HG02840 (cell line): Measurements from ENCODE around the gene NR1D1.

ENCODE experiments used
- ATAC-seq: cut with Tn5 transposase; IDR thresholded peaks from one replicate; pipeline ENCODE4 v1.9.1; 2021; ENCODE audit warnings: mild to moderate bottlenecking, moderate library complexity, moderate number of reproducible peaks; ENCODE audit not compliant: unreplicated experiment, low FRiP score

NR1D1 gene

DNA sequence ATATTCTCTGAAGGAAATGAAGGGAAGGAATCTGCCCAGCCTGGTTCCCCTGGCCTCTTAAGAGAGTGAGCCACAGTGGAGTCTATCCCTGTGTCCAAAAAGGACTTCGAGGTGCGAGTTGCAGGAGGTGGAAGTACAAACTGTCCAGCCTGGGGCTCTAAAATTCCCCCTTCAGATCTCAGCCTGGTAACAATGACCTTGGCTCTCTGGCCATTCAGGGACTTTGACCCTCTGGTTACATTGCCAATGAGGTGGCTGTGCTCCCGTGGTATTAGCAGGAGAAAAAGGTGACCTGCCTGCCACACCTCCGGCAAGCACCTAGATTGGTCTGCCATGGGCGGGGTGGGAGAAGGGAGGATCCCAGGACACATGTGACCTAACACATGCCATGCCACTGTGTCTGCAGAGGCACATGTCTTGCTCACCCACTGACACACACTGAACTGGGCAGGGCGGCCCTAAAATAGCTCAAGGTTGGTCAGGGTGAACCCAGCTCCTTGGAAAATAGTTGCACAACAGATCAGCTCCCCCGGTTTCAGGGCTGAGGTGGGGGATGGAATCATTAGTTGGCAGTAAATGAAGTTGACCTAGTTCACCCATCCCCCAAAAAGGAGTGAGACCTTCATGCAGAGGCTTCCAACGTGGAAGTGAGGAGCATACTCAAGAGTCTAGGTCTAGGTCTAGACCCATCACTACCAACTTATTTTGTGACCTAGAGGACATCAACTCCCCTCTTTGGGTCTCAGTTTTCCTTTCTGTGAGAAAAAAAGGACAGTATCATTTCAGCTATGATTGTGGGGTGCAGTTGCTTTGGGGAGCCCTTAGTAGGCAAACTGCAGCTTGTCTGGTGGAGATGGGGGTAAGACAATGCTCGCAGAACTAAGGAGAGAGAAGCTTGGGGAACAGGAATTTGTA lies 2.2 kb downstream of the NR1D1 start:
- no peak for ATAC-seq

GRCh38 chr17:40097087-40097486 lies 3.3 kb downstream of the NR1D1 start:
- no peak for ATAC-seq

- peak; percentile 62 for ATAC-seq
These were observed 4.2 kb downstream of the NR1D1 start for GRCh38 chr17:40095944-40096791.

DNA sequence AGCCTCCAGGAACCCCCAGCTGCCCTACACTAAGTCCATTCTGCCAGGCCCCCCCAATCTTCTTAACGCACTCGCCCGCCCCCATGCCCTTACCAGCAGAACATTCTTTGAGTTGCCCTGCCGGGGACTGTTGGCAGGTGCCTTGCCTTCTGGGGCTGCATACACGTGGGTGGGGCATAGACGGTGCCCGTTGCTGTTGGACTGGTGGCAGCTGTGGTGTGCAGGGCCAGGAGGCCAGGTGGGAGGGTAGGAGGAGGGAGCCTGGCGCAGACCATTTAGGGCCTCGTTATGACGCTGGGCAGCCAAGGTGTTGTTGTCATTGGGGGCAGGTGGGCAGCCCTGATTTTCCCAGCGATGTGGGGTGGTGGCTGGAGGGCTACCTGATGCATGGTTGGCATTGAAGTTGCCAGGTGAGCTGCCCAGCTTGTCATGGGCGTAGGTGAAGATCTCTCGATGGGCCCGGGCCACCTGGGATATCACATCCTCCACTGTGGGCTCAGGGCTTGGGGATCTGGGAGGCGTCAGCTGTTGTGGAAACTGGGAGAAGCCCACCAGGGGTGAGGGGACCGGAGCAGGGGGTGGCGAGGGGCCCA lies 4.9 kb downstream of the NR1D1 start:
- ATAC-seq: no peak

DNA sequence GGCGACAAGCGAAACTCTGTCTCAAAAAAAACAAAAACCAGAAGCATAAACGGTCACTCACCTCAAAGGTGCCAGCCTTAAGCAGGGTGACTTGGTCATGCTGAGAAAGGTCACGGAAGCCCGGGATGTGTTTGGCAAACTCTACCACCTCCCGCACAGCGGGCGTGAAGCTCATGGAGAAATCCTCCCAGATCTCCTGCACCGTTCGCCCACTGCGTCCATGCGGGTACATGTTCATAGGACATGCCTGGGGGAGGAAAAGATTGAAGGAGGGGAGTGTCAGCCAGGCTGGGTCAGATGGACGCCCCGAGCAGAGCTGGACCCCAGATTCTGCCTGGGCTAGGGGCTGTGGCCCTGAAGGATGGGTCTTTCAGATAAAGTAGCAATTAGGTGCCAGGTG lies 5.5 kb downstream of the NR1D1 start:
- no peak for ATAC-seq

GRCh38 chr17:40093580-40094201 lies 6.7 kb downstream of the NR1D1 start:
- ATAC-seq: no peak

- no peak for ATAC-seq
These were observed 7.3 kb downstream of the NR1D1 start for GRCh38 chr17:40093005-40093579.

- no peak for ATAC-seq
These were observed 7.8 kb downstream of the NR1D1 start for GRCh38 chr17:40092581-40092980.

DNA sequence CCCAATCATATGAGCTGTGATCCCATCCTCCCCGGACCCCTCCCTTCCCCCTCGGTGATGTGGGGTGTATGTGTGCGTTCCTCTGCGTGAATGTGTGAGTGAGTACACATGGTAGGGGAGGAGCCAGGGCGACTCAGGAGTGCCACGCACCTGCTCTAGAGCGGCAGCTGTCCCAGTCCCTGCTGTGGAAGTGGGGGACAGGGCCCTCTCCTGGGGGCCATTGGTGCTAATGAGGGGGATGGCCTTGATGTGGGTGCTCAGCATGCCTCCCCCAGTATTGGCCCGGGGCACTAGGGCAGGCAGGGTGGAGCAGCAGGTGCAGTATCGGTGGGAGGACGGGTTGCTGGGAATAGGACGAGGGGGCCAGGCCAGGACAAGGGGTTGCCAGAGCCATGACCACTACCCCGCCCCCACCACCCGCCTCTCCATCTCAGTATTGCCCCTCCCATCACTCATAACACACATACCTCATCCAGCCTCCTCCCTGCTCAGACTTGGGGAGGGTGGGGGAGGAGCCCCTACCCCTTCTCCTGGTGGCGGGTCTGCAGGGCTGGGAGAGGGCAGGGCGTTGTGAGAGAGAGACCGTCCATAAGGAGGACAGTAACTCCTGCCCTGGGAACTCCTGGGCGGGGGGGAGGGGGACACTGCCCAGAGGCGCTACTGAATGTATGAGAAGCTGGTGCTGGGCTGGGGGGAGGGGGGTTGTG lies 8.5 kb downstream of the NR1D1 start:
- ATAC-seq: no peak

DNA sequence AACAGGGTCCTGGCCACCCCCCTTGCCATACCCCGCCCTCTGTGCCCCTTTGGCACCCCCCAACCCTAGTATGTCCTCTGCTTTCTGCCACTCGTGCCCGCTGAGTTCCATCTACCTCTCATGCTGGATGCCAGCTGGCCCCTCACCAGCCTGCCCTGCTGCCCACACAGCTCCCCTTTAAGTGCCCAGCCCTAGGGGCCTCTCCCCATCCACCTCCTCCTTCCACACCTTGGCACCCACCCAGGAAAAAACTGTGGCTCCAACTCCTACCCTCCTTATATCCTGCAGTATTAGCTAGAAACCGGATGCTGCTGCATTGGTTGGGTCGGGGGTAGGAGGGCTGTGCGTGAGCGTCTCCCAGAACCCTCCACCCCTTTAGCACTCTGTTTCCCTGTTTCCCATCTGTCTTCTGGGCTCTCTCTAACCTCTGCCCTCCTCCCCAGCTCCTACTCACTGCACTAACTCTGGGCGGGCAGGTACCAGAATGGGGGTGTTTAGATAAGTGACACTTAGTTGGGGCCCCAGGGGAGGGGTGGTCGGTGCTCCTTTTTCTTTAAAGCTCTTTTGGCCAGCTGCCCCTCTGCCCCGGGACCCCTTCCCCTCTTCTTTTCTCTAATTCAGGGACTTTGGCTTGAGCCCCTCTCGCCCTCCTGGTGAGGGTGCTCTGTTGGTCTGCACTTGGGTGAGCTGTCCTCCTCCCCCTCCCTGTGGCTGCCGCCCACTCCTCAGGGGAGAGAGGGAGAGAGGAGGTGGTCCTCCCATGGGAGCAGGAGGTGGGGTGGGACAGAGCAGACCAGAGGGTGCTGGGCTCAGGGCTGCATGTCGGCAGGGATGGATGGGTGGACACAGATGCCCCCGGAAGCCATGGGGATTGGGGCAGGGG lies 9.9 kb downstream of the NR1D1 start:
- ATAC-seq: no peak

GRCh38 chr17:40089077-40089895 lies 11.1 kb downstream of the NR1D1 start:
- ATAC-seq: no peak

DNA sequence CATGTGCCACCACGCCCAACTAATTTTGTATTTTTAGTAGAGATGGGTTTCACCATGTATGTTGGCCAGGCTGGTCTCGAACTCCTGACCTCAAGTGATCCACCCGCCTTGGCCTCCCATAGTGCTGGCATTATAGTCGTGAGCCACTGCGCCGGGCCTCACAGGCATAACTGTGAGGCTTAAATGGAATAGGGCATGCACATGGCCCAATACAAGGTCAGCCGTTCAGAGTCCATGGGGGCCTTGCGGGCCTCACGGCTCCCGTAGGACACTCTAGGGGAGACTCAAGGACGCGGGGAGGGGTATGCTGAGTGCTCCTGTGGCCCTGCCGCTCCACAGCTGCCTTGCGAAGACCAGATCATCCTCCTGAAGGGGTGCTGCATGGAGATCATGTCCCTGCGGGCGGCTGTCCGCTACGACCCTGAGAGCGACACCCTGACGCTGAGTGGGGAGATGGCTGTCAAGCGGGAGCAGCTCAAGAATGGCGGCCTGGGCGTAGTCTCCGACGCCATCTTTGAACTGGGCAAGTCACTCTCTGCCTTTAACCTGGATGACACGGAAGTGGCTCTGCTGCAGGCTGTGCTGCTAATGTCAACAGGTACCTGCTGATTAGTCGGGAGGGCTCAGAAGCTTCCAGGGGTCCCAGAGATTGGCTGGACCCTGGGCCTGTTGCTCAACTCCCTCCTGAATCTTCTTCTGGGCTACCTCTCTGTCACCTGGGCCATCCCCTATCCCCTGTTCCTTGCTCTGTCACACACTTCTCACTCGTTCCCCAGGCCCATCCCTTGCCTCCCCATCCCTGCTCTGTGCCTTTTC lies 12.3 kb downstream of the NR1D1 start:
- ATAC-seq: no peak

DNA sequence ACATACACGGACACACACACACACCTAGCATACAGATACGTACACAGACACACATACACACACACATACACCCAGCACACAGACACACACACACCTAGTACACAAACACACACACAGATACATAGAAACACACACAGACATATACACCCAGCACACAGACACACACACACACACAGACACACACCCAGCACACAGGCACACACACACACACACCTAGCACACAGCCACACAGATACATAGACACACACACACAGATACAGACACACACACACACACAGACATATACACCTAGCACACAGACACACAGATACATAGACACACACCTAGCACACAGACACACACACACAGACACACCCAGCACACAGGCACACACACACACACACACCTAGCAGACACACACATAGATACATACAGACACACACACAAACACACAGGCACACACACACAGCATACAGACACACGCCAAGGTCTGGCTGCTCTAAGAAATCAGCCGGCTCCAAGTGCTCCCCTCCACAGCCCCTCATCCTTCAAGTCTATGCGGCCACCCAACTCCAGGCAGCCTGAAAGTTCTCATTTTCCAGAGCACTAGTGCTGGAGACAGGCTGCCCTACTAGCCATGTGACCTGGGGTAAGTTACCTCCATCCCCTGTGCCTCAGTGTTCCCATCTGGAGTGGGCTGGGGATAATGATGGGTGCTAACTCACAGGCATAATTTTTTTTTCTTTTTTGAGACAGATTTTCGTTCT lies 13.2 kb downstream of the NR1D1 start:
- no peak for ATAC-seq

DNA sequence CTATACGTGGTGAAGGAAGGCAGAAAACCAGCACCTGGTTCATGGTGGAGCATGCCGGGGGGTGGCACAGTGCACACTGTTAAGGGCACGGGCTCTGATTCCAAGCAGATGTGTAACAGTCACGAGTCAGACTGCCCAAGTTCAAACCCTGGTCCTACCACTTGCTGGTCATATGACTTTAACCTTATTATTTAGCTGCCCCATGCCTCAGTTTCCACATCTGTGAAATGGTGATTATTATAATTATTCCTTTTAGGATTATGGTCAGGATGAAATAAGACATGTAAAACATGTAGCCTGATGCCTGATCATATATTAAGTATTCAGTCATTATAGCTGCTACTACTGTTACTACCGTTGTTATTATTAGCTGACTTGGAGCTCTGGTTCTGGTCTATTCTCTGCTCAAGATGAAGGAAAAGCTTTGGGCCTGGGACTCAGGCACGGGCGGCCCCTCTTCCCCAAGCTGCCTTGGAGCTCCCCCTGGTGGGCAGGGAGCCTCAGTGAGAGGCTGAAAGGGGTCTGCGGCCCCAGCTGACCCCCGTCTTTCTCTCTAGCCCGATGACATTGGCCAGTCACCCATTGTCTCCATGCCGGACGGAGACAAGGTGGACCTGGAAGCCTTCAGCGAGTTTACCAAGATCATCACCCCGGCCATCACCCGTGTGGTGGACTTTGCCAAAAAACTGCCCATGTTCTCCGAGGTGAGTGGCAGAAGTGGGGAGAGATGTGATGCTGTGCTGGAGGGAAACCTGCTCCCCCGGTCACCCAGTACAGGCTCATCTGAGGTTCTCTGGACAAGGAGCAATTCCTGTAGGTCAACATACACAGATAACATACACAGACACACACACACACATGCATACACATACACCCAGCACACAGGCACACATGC lies 14.0 kb downstream of the NR1D1 start:
- no peak for ATAC-seq

DNA sequence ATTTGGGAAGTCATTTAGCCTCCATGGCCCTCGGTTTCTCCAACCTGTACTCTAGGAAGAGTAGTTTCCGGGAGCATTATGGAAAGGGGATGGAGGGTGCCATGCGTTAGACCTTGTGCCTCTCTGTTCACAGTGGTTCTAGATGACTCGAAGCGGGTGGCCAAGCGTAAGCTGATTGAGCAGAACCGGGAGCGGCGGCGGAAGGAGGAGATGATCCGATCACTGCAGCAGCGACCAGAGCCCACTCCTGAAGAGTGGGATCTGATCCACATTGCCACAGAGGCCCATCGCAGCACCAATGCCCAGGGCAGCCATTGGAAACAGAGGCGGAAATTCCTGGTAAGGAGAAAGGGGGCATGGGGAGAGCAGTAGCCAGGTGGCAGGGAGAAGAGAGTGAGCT lies 15.9 kb downstream of the NR1D1 start:
- ATAC-seq: no peak
